Body of pancreas (tissue), 4 donors: ENCODE results near the gene HIVEP2. TPM values are rescaled to one million over a fixed set of nuclear protein-coding genes. Genes with fewer than 3 reads are reported as not detected.

Source experiments
- ATAC-seq: fragments of 150-250 bp; one replicate; pipeline ENCODE4 v1.9.1; 2016
- DNase-seq, 4 donors: peaks; one replicate each; pipeline ENCODE4 v3.0.0-alpha.2; 2019
- H3K27ac ChIP-seq, 4 donors: fragments of 200-600 bp; sonication (generic); 1 replicate in 3 of 4; 2 replicates in 1 of 4; pipeline versions ENCODE4 v1.5.1 to v1.6.1; 2016 to 2019; ENCODE audit warnings: mild to moderate bottlenecking in 1 of 4, mixed read lengths in 1 of 4, moderate library complexity in 1 of 4
- H3K27me3 ChIP-seq, 2 donors: fragments of 200-600 bp; sonication (generic); one replicate each; pipeline ENCODE4 v1.6.0; 2016; ENCODE audit warnings: mild to moderate bottlenecking in 1 of 2
- H3K36me3 ChIP-seq, 2 donors: fragments of 200-600 bp; sonication (generic); replicated peaks in 1 of 2; 2 replicates each; pipeline ENCODE4 v1.5.1; 2016; ENCODE audit warnings: low read depth in 2 of 2; ENCODE audit not compliant: insufficient read depth in 1 of 2
- H3K4me1 ChIP-seq: fragments of 200-600 bp; sonication (generic); one replicate; pipeline ENCODE4 v1.6.0; 2016
- H3K4me3 ChIP-seq, 2 donors: fragments of 200-600 bp; sonication (generic); 1 replicate in 1 of 2; 2 replicates in 1 of 2; pipeline ENCODE4 v1.5.1; 2016 to 2019
- H3K9me3 ChIP-seq, 3 donors: fragments of 200-600 bp; sonication (generic); 1 replicate in 2 of 3; 2 replicates in 1 of 3; pipeline ENCODE4 v1.5.1; 2016
- POLR2A ChIP-seq, 3 donors: fragments of 450-650 bp; IDR thresholded peaks; one replicate each; pipeline ENCODE4 v1.6.1; 2016; ENCODE audit warnings: antibody characterized with exemption in 3 of 3, mild to moderate bottlenecking in 2 of 3
- WGBS, 2 donors: methylation state at CpG; one replicate each; pipeline ENCODE4 v1.1.5; 2017; 5-methylcytosine and 5-hydroxymethylcytosine counted together
- intact Hi-C: fragments of 100-400 bp; cut with DNase I; formaldehyde crosslinking; loops from one replicate; pipeline ENCODE4 v1.15.1; 2023
- total RNA-seq, 2 donors: library from RNA; depleted of rRNA; stranded (reverse); fragments of >200 nt; gene quantifications; one replicate each; pipeline ENCODE4 v1.1.0, GENCODE V29; 2016
- TF ChIP-seq, protein P1 (sequence below), 7 experiments: fragments of 450-650 bp in 4 of 7; fragments of 200-600 bp in 3 of 7; sonication (generic) in 3 of 7; IDR thresholded peaks; one replicate each; pipeline ENCODE4 v1.5.1; 2016 to 2019; ENCODE audit warnings: antibody characterized with exemption in 7 of 7

The HIVEP2 gene
- total RNA-seq, 2 donors from 2014 or later, result 11.2 to 16.5 TPM

DNA sequence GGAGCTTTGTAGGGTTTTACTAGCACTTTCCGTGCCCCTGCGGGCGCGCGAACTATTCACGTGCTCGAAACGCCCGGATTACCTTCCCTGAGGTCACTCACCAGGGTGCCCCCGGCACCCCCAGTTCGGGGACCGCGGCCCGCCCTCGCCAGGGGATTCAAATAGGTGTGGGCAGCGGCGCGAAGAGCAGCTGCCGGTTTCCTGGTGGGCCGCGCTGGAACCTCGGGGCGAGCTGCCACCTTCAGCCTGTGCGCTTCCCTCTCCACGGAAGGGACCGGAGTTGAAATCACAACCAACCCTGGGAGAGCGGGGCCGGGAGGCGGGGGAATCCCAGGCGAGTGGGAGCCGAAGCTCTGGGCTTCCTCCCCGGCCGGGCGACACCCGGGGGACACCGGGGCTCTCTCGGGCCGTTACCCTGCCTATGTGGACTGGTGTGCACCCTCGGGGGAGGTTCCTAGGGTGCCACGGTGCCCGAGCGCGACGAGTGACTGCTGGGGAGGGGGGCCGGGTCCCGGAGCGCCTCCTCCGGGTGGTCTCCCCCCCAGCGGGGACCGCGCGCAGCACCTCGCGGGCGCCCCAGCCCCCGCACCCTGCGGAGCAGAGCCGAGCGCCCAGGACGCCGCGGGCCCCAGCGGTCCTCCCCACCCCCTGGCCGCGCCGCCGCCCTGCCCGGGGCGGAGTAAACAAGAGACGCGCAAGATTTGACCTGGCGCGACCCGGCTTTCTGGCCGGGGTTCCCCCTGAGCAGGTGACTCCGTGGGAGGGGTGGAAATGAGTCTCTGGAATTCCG, 2.1 kb upstream of the HIVEP2 start:
- DNase-seq, result peak; percentile 90 to 94 (median 92)
- ATAC-seq, result peak; percentile 57
- H3K27me3 ChIP-seq, result no peaks in the 10 kb centered on the region
- 0% methylated on average over 19 to 67 of the region's 77 CpGs for WGBS, 2 donors
- peak overlapping the region; percentile 97 to 100 (median 100) for H3K27ac ChIP-seq
- no peaks in the 10 kb centered on the region for H3K9me3 ChIP-seq
- TF ChIP-seq, protein P1, sequence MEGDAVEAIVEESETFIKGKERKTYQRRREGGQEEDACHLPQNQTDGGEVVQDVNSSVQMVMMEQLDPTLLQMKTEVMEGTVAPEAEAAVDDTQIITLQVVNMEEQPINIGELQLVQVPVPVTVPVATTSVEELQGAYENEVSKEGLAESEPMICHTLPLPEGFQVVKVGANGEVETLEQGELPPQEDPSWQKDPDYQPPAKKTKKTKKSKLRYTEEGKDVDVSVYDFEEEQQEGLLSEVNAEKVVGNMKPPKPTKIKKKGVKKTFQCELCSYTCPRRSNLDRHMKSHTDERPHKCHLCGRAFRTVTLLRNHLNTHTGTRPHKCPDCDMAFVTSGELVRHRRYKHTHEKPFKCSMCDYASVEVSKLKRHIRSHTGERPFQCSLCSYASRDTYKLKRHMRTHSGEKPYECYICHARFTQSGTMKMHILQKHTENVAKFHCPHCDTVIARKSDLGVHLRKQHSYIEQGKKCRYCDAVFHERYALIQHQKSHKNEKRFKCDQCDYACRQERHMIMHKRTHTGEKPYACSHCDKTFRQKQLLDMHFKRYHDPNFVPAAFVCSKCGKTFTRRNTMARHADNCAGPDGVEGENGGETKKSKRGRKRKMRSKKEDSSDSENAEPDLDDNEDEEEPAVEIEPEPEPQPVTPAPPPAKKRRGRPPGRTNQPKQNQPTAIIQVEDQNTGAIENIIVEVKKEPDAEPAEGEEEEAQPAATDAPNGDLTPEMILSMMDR (IDR thresholded peaks at IDR 0.05), result peak in 2 of 7 experiments; percentile 12 to 16
- peak; percentile 81 to 92 (median 83) for TF ChIP-seq POLR2A (IDR thresholded peaks at IDR 0.05)
- no peaks in the 10 kb centered on the region for H3K36me3 ChIP-seq
- peak overlapping the region; percentile 16 to 58 for H3K4me3 ChIP-seq
- intact Hi-C loops, result no loop called here
- peaks cover 27% of the 10 kb centered on the region for H3K4me1 ChIP-seq

DNA sequence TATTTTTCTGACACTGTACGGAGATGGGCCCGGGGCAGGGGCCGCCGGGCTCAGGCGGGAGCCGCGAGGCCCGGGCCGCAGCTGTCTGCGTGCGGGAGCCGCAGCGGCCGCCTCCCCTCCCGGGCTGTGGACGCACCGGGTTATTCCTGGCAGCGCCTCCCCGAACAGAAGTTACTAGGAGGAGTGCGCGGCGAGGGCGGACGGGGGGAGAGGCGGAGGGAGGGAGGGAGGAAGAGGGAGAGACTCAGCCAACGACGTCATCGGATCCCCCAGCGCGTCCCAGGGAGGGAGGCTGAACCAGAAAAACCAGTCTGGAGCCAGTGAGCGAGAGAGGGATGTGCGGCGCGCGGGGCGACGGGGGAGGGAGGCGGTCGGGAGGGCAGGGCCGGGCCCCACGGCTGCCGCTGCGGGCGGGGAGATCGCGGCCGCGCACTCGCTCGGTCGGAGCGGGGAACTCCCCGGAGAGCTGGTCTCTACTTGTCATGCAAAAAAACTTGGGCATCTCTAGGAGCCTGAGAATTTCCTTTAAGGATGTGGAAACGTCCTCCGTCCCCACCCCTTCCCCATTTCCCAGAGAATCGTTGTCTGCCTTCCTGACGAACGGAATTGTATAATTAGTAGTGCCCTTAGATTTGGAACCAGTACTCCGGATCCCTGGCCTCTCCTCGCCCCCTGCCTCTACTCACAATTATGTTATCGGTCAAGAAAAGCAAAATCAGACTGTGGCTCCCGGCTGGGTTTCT, 1.4 kb upstream of the HIVEP2 start:
- ATAC-seq, result peak; percentile 78

DNA sequence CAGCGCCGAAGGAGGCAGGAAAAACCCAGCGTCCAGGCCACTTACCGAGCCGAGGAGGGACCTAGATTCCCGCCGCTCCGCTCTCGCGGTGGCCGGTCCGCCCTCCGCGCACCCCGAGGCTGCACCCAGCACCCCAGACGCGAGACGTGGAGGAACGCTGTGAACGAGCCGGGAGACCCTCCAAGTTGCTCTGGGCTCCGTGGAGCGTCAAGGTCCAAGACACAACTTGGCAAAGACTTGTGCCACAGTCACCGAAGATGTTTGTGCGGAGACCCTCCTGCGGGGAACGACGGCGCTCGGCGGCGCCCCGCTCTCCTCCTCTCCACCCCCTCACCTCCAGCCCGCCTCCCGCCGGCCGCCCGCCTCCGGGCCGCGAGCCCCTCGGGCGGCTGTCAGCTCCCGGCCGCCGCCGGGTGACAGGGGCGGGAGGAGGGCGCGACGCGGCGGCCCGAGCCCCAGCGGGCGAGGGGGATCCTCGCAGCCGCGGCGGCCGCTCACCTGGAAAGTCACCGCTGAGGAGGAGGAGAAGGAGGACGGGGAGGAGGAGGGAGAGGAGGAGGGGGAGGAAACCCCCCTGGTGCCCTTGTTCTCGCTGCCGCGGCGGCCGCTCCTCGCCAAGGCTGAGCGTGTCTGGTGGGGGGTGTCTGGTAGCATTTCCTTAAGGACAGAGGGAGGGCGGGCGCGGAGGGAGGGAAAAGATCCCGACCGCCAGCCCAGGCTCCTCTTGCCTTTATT, 637 bp upstream of the HIVEP2 start:
- WGBS, 2 donors, result 0 to 1% methylated on average over 17 to 75 of the region's 75 CpGs

More for the DNA sequence above, 1.4 kb upstream of the HIVEP2 start:
- Histone ChIP-seq H3K27ac (peak overlapping the region; percentile 97 to 100 (median 100)), H3K4me1 (peaks cover 31% of the 10 kb centered on the region), H3K36me3 (no peaks in the 10 kb centered on the region), H3K4me3 (peak overlapping the region; percentile 51 to 75), H3K9me3 (no peaks in the 10 kb centered on the region), H3K27me3 (no peaks in the 10 kb centered on the region)
- peak; percentile 98 to 99 (median 98) for DNase-seq
- WGBS, 2 donors, result 1% methylated on average over 17 to 62 of the region's 62 CpGs
- intact Hi-C loops, result no loop called here
- TF ChIP-seq POLR2A (IDR thresholded peaks at IDR 0.05), result peak; percentile 93 to 97 (median 96)
- TF ChIP-seq, protein P1 (IDR thresholded peaks at IDR 0.05), result no peak

More for the DNA sequence above, 637 bp upstream of the HIVEP2 start:
- intact Hi-C loops, result no loop called here
- DNase-seq (peak; percentile 68 to 75 (median 73)), ATAC-seq (peak; percentile 22)
- Histone ChIP-seq H3K4me1 (peaks cover 38% of the 10 kb centered on the region), H3K27me3 (no peaks in the 10 kb centered on the region), H3K4me3 (peak overlapping the region; percentile 51 to 75), H3K27ac (peak overlapping the region; percentile 97 to 100 (median 100)), H3K9me3 (no peaks in the 10 kb centered on the region), H3K36me3 (no peaks in the 10 kb centered on the region)
- TF ChIP-seq POLR2A (IDR thresholded peaks at IDR 0.05), result no peak
- TF ChIP-seq, protein P1 (IDR thresholded peaks at IDR 0.05), result no peak
